GM23338 (cell line): ENCODE measurements around the gene MYLK. TPM values are rescaled to one million over a fixed set of nuclear protein-coding genes. Genes with fewer than 3 reads are reported as not detected.

Experiments
- CREB1 ChIP-seq: fragments of 250-450 bp; sonication (Bioruptor Pico); IDR thresholded peaks from 2 replicates; pipeline ENCODE4 v1.5.0; 2020; ENCODE audit warnings: low read depth, mild to moderate bottlenecking, moderate library complexity
- EZH2 ChIP-seq: fragments of 200-600 bp; sonication (generic); IDR thresholded peaks from one replicate; pipeline ENCODE4 v1.8.0; 2017; ENCODE audit warnings: antibody characterized with exemption, mild to moderate bottlenecking, low read depth; ENCODE audit not compliant: unreplicated experiment
- JUNB ChIP-seq: IDR thresholded peaks from one replicate; pipeline ENCODE4 v1.6.1; 2016; ENCODE audit warnings: antibody characterized with exemption; ENCODE audit not compliant: unreplicated experiment
- NANOG ChIP-seq: IDR thresholded peaks from 2 replicates; pipeline ENCODE4 v1.6.1; 2016; ENCODE audit warnings: antibody characterized with exemption, borderline replicate concordance
- POLR2AphosphoS5 ChIP-seq: IDR thresholded peaks from 2 replicates; pipeline ENCODE4 v1.6.1; 2016; ENCODE audit warnings: antibody characterized with exemption, low read depth
- ZNF114 ChIP-seq: fragments of 250-450 bp; sonication (Bioruptor Pico); IDR thresholded peaks from 2 replicates; pipeline ENCODE4 v1.5.0; 2020; ENCODE audit warnings: mild to moderate bottlenecking, moderate library complexity
- ZNF331 ChIP-seq: fragments of 250-450 bp; sonication (Bioruptor Pico); IDR thresholded peaks from 2 replicates; pipeline ENCODE4 v1.5.0; 2020; ENCODE audit warnings: low read depth, mild to moderate bottlenecking, moderate library complexity
- polyA plus RNA-seq: library from polyadenylated mRNA; unstranded; fragments of >200 nt; fragmentation: Nextera tagmentation; extraction: Ambion mirVana; gene quantifications from 2 replicates; pipeline ENCODE4 v1.2.1, GENCODE V29; 2016
- total RNA-seq: library from RNA; depleted of rRNA; stranded (reverse); fragments of >200 nt; shearing (Covaris generic); gene quantifications from 2 replicates; pipeline ENCODE4 v1.2.3, GENCODE V29; 2014
- TF ChIP-seq, protein P1 (sequence below): fragments of 250-450 bp; sonication (Bioruptor Pico); IDR thresholded peaks from 2 replicates; pipeline ENCODE4 v1.5.0; 2020; ENCODE audit warnings: mild to moderate bottlenecking, moderate library complexity
- TF ChIP-seq, protein P2 (sequence below), 2 experiments: fragments of 200-600 bp in 1 of 2; sonication (generic) in 1 of 2; conservative IDR thresholded peaks; 2 replicates each; pipeline versions ENCODE4 v1.5.1 to v1.6.1; 2016 to 2017; ENCODE audit warnings: antibody characterized with exemption in 2 of 2, low read depth in 2 of 2, mild to moderate bottlenecking in 2 of 2, moderate library complexity in 1 of 2

The MYLK gene
- total and polyA plus RNA-seq, 2 experiments from 2014 or later, result 11.5 to 17.9 TPM

DNA sequence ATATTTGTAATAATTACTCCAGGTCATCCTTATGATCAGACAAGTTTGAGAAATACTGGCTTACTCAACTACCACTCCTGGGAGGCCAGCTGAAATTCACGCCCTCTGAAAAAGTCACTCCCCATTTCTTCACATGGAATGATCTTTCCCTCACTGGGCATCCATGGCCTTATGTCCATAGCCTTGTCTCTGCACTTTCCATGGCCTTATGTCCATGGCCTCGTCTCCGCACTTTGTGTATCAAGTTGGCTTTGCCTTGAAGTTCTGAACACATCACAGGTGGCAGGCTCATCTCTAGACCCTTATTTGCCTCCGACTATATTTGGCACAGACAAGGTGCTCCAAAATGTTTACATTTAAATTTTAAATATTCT is 241.2 kb downstream of the MYLK start (continued):
- TF ChIP-seq, protein P1, sequence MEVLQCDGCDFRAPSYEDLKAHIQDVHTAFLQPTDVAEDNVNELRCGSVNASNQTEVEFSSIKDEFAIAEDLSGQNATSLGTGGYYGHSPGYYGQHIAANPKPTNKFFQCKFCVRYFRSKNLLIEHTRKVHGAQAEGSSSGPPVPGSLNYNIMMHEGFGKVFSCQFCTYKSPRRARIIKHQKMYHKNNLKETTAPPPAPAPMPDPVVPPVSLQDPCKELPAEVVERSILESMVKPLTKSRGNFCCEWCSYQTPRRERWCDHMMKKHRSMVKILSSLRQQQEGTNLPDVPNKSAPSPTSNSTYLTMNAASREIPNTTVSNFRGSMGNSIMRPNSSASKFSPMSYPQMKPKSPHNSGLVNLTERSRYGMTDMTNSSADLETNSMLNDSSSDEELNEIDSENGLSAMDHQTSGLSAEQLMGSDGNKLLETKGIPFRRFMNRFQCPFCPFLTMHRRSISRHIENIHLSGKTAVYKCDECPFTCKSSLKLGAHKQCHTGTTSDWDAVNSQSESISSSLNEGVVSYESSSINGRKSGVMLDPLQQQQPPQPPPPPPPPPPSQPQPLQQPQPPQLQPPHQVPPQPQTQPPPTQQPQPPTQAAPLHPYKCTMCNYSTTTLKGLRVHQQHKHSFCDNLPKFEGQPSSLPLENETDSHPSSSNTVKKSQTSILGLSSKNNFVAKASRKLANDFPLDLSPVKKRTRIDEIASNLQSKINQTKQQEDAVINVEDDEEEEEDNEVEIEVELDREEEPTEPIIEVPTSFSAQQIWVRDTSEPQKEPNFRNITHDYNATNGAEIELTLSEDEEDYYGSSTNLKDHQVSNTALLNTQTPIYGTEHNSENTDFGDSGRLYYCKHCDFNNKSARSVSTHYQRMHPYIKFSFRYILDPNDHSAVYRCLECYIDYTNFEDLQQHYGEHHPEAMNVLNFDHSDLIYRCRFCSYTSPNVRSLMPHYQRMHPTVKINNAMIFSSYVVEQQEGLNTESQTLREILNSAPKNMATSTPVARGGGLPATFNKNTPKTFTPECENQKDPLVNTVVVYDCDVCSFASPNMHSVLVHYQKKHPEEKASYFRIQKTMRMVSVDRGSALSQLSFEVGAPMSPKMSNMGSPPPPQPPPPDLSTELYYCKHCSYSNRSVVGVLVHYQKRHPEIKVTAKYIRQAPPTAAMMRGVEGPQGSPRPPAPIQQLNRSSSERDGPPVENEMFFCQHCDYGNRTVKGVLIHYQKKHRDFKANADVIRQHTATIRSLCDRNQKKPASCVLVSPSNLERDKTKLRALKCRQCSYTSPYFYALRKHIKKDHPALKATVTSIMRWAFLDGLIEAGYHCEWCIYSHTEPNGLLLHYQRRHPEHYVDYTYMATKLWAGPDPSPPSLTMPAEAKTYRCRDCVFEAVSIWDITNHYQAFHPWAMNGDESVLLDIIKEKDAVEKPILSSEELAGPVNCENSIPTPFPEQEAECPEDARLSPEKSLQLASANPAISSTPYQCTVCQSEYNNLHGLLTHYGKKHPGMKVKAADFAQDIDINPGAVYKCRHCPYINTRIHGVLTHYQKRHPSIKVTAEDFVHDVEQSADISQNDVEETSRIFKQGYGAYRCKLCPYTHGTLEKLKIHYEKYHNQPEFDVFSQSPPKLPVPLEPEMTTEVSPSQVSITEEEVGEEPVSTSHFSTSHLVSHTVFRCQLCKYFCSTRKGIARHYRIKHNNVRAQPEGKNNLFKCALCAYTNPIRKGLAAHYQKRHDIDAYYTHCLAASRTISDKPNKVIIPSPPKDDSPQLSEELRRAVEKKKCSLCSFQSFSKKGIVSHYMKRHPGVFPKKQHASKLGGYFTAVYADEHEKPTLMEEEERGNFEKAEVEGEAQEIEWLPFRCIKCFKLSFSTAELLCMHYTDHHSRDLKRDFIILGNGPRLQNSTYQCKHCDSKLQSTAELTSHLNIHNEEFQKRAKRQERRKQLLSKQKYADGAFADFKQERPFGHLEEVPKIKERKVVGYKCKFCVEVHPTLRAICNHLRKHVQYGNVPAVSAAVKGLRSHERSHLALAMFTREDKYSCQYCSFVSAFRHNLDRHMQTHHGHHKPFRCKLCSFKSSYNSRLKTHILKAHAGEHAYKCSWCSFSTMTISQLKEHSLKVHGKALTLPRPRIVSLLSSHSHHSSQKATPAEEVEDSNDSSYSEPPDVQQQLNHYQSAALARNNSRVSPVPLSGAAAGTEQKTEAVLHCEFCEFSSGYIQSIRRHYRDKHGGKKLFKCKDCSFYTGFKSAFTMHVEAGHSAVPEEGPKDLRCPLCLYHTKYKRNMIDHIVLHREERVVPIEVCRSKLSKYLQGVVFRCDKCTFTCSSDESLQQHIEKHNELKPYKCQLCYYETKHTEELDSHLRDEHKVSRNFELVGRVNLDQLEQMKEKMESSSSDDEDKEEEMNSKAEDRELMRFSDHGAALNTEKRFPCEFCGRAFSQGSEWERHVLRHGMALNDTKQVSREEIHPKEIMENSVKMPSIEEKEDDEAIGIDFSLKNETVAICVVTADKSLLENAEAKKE (CRISPR knock-in tag), result no peak
- TF ChIP-seq NANOG, result no peak
- TF ChIP-seq, protein P2, sequence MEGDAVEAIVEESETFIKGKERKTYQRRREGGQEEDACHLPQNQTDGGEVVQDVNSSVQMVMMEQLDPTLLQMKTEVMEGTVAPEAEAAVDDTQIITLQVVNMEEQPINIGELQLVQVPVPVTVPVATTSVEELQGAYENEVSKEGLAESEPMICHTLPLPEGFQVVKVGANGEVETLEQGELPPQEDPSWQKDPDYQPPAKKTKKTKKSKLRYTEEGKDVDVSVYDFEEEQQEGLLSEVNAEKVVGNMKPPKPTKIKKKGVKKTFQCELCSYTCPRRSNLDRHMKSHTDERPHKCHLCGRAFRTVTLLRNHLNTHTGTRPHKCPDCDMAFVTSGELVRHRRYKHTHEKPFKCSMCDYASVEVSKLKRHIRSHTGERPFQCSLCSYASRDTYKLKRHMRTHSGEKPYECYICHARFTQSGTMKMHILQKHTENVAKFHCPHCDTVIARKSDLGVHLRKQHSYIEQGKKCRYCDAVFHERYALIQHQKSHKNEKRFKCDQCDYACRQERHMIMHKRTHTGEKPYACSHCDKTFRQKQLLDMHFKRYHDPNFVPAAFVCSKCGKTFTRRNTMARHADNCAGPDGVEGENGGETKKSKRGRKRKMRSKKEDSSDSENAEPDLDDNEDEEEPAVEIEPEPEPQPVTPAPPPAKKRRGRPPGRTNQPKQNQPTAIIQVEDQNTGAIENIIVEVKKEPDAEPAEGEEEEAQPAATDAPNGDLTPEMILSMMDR (conservative IDR thresholded peaks at IDR 0.05; ENCODE audit: low read depth in 2 of 2), result no peak
- no peak for TF ChIP-seq JUNB
- no peak for TF ChIP-seq POLR2AphosphoS5
- TF ChIP-seq ZNF331, result no peak
- TF ChIP-seq CREB1, result no peak
- no peak for TF ChIP-seq EZH2
- no peak for TF ChIP-seq ZNF114
